Epidermal melanocyte (primary cell): ENCODE data around the gene OTUD3.
"Not testable (repeated sequence)": the region's sequence is repeated elsewhere in the genome, so short reads cannot be mapped to it uniquely, and the experiment has no call there.

Experiments
- DNase-seq: peaks from one replicate; pipeline ENCODE4 v3.0.0; 2011; ENCODE audit warnings: low spot score; ENCODE audit not compliant: insufficient read length

Gene OTUD3

GRCh38 chr1:19882111-19883071 is at the start of gene OTUD3:
TSS of gene OTUD3 (plus strand) at chr1:19882395. CDS start at chr1:19882514, 119 bp downstream.
- peak; percentile 95 for DNase-seq

GRCh38 chr1:19835578-19835977 is 46.6 kb upstream of the OTUD3 start:
- DNase-seq, result no peak

- DNase-seq, result no peak
Measured at GRCh38 chr1:19837866-19838265, 44.3 kb upstream of the OTUD3 start.

GRCh38 chr1:19840228-19840627 is 42.0 kb upstream of the OTUD3 start:
- DNase-seq, result no peak

GRCh38 chr1:19844731-19845495 is 37.3 kb upstream of the OTUD3 start:
- DNase-seq, result no peak

- no peak for DNase-seq
Measured at GRCh38 chr1:19845555-19845954, 36.6 kb upstream of the OTUD3 start.

GRCh38 chr1:19846338-19846737 is 35.9 kb upstream of the OTUD3 start:
- no peak for DNase-seq

- DNase-seq, result not testable (repeated sequence)
Measured at GRCh38 chr1:19847334-19847733, 34.9 kb upstream of the OTUD3 start.

GRCh38 chr1:19849307-19849706 is 32.9 kb upstream of the OTUD3 start:
- DNase-seq, result not testable (repeated sequence)

- DNase-seq, result no peak
Measured at GRCh38 chr1:19850214-19850613, 32.0 kb upstream of the OTUD3 start.

GRCh38 chr1:19852036-19852435 is 30.2 kb upstream of the OTUD3 start:
- no peak for DNase-seq

- DNase-seq, result no peak
Measured at GRCh38 chr1:19854866-19855265, 27.3 kb upstream of the OTUD3 start.

GRCh38 chr1:19858893-19859292 is 23.3 kb upstream of the OTUD3 start:
- DNase-seq, result no peak

- no peak for DNase-seq
Measured at GRCh38 chr1:19859876-19860275, 22.3 kb upstream of the OTUD3 start.

- DNase-seq, result no peak
Measured at GRCh38 chr1:19860418-19860817, 21.8 kb upstream of the OTUD3 start.

GRCh38 chr1:19861034-19861433 is 21.2 kb upstream of the OTUD3 start:
- no peak for DNase-seq

- no peak for DNase-seq
Measured at GRCh38 chr1:19861842-19862530, 20.2 kb upstream of the OTUD3 start.

- no peak for DNase-seq
Measured at GRCh38 chr1:19862944-19863343, 19.3 kb upstream of the OTUD3 start.

- DNase-seq, result no peak
Measured at GRCh38 chr1:19864570-19865160, 17.5 kb upstream of the OTUD3 start.

- no peak for DNase-seq
Measured at GRCh38 chr1:19866029-19866428, 16.2 kb upstream of the OTUD3 start.

GRCh38 chr1:19866758-19867157 is 15.4 kb upstream of the OTUD3 start:
- DNase-seq, result no peak
